HG02798 (cell line): ENCODE data around the gene TAS1R2.

Experiments
- ATAC-seq: cut with Tn5 transposase; IDR thresholded peaks from one replicate; pipeline ENCODE4 v1.9.1; 2021; ENCODE audit warnings: mild to moderate bottlenecking; ENCODE audit not compliant: unreplicated experiment, poor library complexity

TAS1R2 gene

GRCh38 chr1:18884727-18885126, 25.3 kb upstream of the TAS1R2 start:
- no peak for ATAC-seq

GRCh38 chr1:18884419-18884717, 24.9 kb upstream of the TAS1R2 start:
- no peak for ATAC-seq

- ATAC-seq, result no peak
These were observed 24.4 kb upstream of the TAS1R2 start for GRCh38 chr1:18883636-18884418.

GRCh38 chr1:18883079-18883478, 23.6 kb upstream of the TAS1R2 start:
- ATAC-seq, result no peak

GRCh38 chr1:18882486-18882885, 23.0 kb upstream of the TAS1R2 start:
- no peak for ATAC-seq

GRCh38 chr1:18881642-18882431, 22.4 kb upstream of the TAS1R2 start:
- no peak for ATAC-seq

- no peak for ATAC-seq
These were observed 21.7 kb upstream of the TAS1R2 start for GRCh38 chr1:18881164-18881563.

- ATAC-seq, result no peak
These were observed 21.1 kb upstream of the TAS1R2 start for GRCh38 chr1:18880585-18880984.

GRCh38 chr1:18879791-18880309, 20.4 kb upstream of the TAS1R2 start:
- ATAC-seq, result no peak

- ATAC-seq, result no peak
These were observed 19.8 kb upstream of the TAS1R2 start for GRCh38 chr1:18879215-18879790.

GRCh38 chr1:18878538-18879214, 19.2 kb upstream of the TAS1R2 start:
- no peak for ATAC-seq

- no peak for ATAC-seq
These were observed 17.8 kb upstream of the TAS1R2 start for GRCh38 chr1:18877282-18877681.

- ATAC-seq, result no peak
These were observed 16.8 kb upstream of the TAS1R2 start for GRCh38 chr1:18876210-18876609.

GRCh38 chr1:18875796-18876128, 16.3 kb upstream of the TAS1R2 start:
- no peak for ATAC-seq

- no peak for ATAC-seq
These were observed 15.8 kb upstream of the TAS1R2 start for GRCh38 chr1:18875107-18875795.

- ATAC-seq, result no peak
These were observed 15.1 kb upstream of the TAS1R2 start for GRCh38 chr1:18874600-18874999.

- ATAC-seq, result no peak
These were observed 14.6 kb upstream of the TAS1R2 start for GRCh38 chr1:18874036-18874435.

- ATAC-seq, result no peak
These were observed 12.7 kb upstream of the TAS1R2 start for GRCh38 chr1:18872071-18872611.

- no peak for ATAC-seq
These were observed 12.1 kb upstream of the TAS1R2 start for GRCh38 chr1:18871401-18872070.
